Liver (tissue), 9 donors: ENCODE measurements around the gene DGKH. TPM values are rescaled to one million over a fixed set of nuclear protein-coding genes. Genes with fewer than 3 reads are reported as not detected.

Source experiments
- DNase-seq: peaks from one replicate; pipeline ENCODE4 v3.0.0-alpha.2; 2017; ENCODE audit warnings: low spot score
- H3K27ac ChIP-seq, 2 donors: one replicate each; pipeline ENCODE4 v1.7.0; 2013; ENCODE audit warnings: inconsistent platforms in 2 of 2, low read length in 2 of 2, control low read depth in 1 of 2, low read depth in 1 of 2, mild to moderate bottlenecking in 1 of 2
- H3K27me3 ChIP-seq, 4 donors: one replicate each; pipeline versions ENCODE4 v1.6.1 to v1.7.0; 2013; ENCODE audit warnings: low read length in 3 of 4, inconsistent platforms in 1 of 4, mild to moderate bottlenecking in 1 of 4, moderate library complexity in 1 of 4; ENCODE audit not compliant: control insufficient read depth in 4 of 4, insufficient read depth in 4 of 4
- H3K36me3 ChIP-seq, 4 donors: one replicate each; pipeline versions ENCODE4 v1.6.1 to v1.7.0; 2013; ENCODE audit warnings: low read length in 3 of 4, mild to moderate bottlenecking in 3 of 4, low read depth in 1 of 4, moderate library complexity in 1 of 4; ENCODE audit not compliant: control insufficient read depth in 4 of 4, insufficient read depth in 3 of 4
- H3K4me1 ChIP-seq, 4 donors: one replicate each; pipeline versions ENCODE4 v1.6.1 to v1.7.0; 2013; ENCODE audit warnings: low read length in 3 of 4, mild to moderate bottlenecking in 3 of 4, moderate library complexity in 1 of 4; ENCODE audit not compliant: control insufficient read depth in 4 of 4, insufficient read depth in 4 of 4
- H3K4me3 ChIP-seq, 3 donors: one replicate each; pipeline versions ENCODE4 v1.6.1 to v1.7.0; 2013; ENCODE audit warnings: low read length in 3 of 3, control low read depth in 1 of 3, low read depth in 1 of 3, mild to moderate bottlenecking in 1 of 3
- H3K9ac ChIP-seq, 2 donors: one replicate each; pipeline ENCODE4 v1.7.0; 2013; ENCODE audit warnings: low read length in 2 of 2, mild to moderate bottlenecking in 2 of 2, moderate library complexity in 2 of 2, control low read depth in 1 of 2, low read depth in 1 of 2
- H3K9me3 ChIP-seq, 4 donors: one replicate each; pipeline versions ENCODE4 v1.6.1 to v1.7.0; 2013; ENCODE audit warnings: low read length in 3 of 4; ENCODE audit not compliant: control insufficient read depth in 4 of 4
- ATF3 ChIP-seq: IDR thresholded peaks from 2 replicates; pipeline ENCODE4 v1.6.1; 2016; ENCODE audit warnings: antibody characterized with exemption
- CTCF ChIP-seq: fragments of 150-350 bp; IDR thresholded peaks from 2 replicates; pipeline ENCODE4 v1.5.1; 2017; ENCODE audit warnings: improper control_type of control experiment, low read depth, low read length; ENCODE audit not compliant: missing input control
- FOXA2 ChIP-seq: IDR thresholded peaks from 2 replicates; pipeline ENCODE4 v1.6.1; 2016; ENCODE audit warnings: antibody characterized with exemption
- GABPA ChIP-seq, 2 donors: IDR thresholded peaks in 1 of 2; conservative IDR thresholded peaks in 1 of 2; 2 replicates each; pipeline ENCODE4 v1.6.1; 2016; ENCODE audit warnings: antibody characterized with exemption in 2 of 2, mild to moderate bottlenecking in 1 of 2, moderate library complexity in 1 of 2
- HNF4A ChIP-seq, 2 donors: conservative IDR thresholded peaks; 2 replicates each; pipeline ENCODE4 v1.6.1; 2016; ENCODE audit warnings: antibody characterized with exemption in 2 of 2, mild to moderate bottlenecking in 2 of 2
- HNF4G ChIP-seq: IDR thresholded peaks from 2 replicates; pipeline ENCODE4 v1.6.1; 2016; ENCODE audit warnings: antibody characterized with exemption
- JUND ChIP-seq, 2 donors: IDR thresholded peaks; 2 replicates each; pipeline ENCODE4 v1.6.1; 2016; ENCODE audit warnings: antibody characterized with exemption in 2 of 2
- MAX ChIP-seq: IDR thresholded peaks from 2 replicates; pipeline ENCODE4 v1.6.1; 2016; ENCODE audit warnings: antibody characterized with exemption
- NR2F2 ChIP-seq: IDR thresholded peaks from 2 replicates; pipeline ENCODE4 v1.6.1; 2016; ENCODE audit warnings: antibody characterized with exemption
- RAD21 ChIP-seq, 2 donors: IDR thresholded peaks; 2 replicates each; pipeline ENCODE4 v1.6.1; 2016; ENCODE audit warnings: antibody characterized with exemption in 2 of 2, mild to moderate bottlenecking in 2 of 2
- REST ChIP-seq: IDR thresholded peaks from 2 replicates; pipeline ENCODE4 v1.6.1; 2016; ENCODE audit warnings: antibody characterized with exemption, mild to moderate bottlenecking
- RXRA ChIP-seq, 2 donors: IDR thresholded peaks; 2 replicates each; pipeline ENCODE4 v1.6.1; 2017 to 2018; ENCODE audit warnings: antibody characterized with exemption in 2 of 2, mild to moderate bottlenecking in 1 of 2
- SP1 ChIP-seq: IDR thresholded peaks from 2 replicates; pipeline ENCODE4 v1.6.1; 2018; ENCODE audit warnings: antibody characterized with exemption, mild to moderate bottlenecking
- TAF1 ChIP-seq: conservative IDR thresholded peaks from 2 replicates; pipeline ENCODE4 v1.6.1; 2016; ENCODE audit warnings: antibody characterized with exemption, mild to moderate bottlenecking
- YY1 ChIP-seq: IDR thresholded peaks from 2 replicates; pipeline ENCODE4 v1.6.1; 2016; ENCODE audit warnings: antibody characterized with exemption, mild to moderate bottlenecking
- ZBTB33 ChIP-seq: IDR thresholded peaks from 2 replicates; pipeline ENCODE4 v1.6.1; 2016; ENCODE audit warnings: antibody characterized with exemption
- WGBS: extraction: QIAGEN DNeasy Blood & Tissue Kit; methylation state at CpG from one replicate; pipeline ENCODE4 v1.1.7; 2013; 5-methylcytosine and 5-hydroxymethylcytosine counted together
- polyA plus RNA-seq, 2 donors: library from polyadenylated mRNA; stranded (reverse) in 1 of 2; unstranded in 1 of 2; fragments of 200-250 nt in 1 of 2; fragments of >200 nt in 1 of 2; fragmentation: Nextera tagmentation in 1 of 2; extraction: Ambion mirVana in 1 of 2; gene quantifications; one replicate each; pipeline versions ENCODE4 v1.2.1 to v1.2.3, GENCODE V29; 2013 to 2015
- total RNA-seq, 2 donors: library from RNA; depleted of rRNA; stranded (reverse); fragments of >200 nt; gene quantifications; one replicate each; pipeline ENCODE4 v1.2.3, GENCODE V29; 2014
- donor health status: healthy.
- donor health status: healthy.
- donor health status: healthy.
- donor health status: healthy.
- donor health status: healthy.

Gene DGKH
- total and polyA plus RNA-seq, 4 donors: 0.25 to 3.7 (median 0.97) TPM

GRCh38 chr13:42246541-42246940 lies 198.1 kb downstream of the DGKH start:
- 96% methylated on average over 8 of the region's 8 CpGs for WGBS
- Histone ChIP-seq H3K4me1 (no peaks in the 10 kb centered on the region), H3K36me3 (no peaks in the 10 kb centered on the region), H3K27ac (no peak overlapping the region), H3K9ac (no peak overlapping the region), H3K27me3 (no peaks in the 10 kb centered on the region), H3K4me3 (no peak overlapping the region), H3K9me3 (no peaks in the 10 kb centered on the region)
- no peak for DNase-seq
- TF ChIP-seq FOXA2 (no peak), NR2F2 (no peak), ZBTB33 (no peak), YY1 (no peak), MAX (no peak), REST (no peak), GABPA (IDR thresholded peaks at IDR 0.05 in 1 of 2, conservative IDR thresholded peaks at IDR 0.05 in 1 of 2) (no peak), SP1 (no peak), ATF3 (no peak), RAD21 (IDR thresholded peaks at IDR 0.05) (no peak), RXRA (IDR thresholded peaks at IDR 0.05) (no peak), HNF4G (no peak), JUND (IDR thresholded peaks at IDR 0.05) (no peak), HNF4A (conservative IDR thresholded peaks at IDR 0.05) (no peak)

- H3K9me3 ChIP-seq: no peaks in the 10 kb centered on the region
- H3K4me3 ChIP-seq: no peak overlapping the region
- DNase-seq: no peak
- H3K9ac ChIP-seq: no peak overlapping the region
- WGBS: 97% methylated on average over 2 of the region's 2 CpGs
- no peak overlapping the region for H3K27ac ChIP-seq
- H3K36me3 ChIP-seq: no peaks in the 10 kb centered on the region
- no peaks in the 10 kb centered on the region for H3K4me1 ChIP-seq
- no peaks in the 10 kb centered on the region for H3K27me3 ChIP-seq
- no peak for TF ChIP-seq TAF1
Measured at GRCh38 chr13:42247883-42248282, 199.4 kb downstream of the DGKH start.

GRCh38 chr13:42255886-42256285 lies 207.4 kb downstream of the DGKH start:
- no peak overlapping the region for H3K27ac ChIP-seq
- TF ChIP-seq ZBTB33 (no peak), JUND (IDR thresholded peaks at IDR 0.05) (no peak), ATF3 (no peak), MAX (no peak), RXRA (IDR thresholded peaks at IDR 0.05) (no peak), HNF4A (conservative IDR thresholded peaks at IDR 0.05) (no peak), CTCF (no peak), GABPA (IDR thresholded peaks at IDR 0.05 in 1 of 2, conservative IDR thresholded peaks at IDR 0.05 in 1 of 2) (no peak)

More at GRCh38 chr13:42255886-42256285, 207.4 kb downstream of the DGKH start:
- Histone ChIP-seq H3K9me3 (no peaks in the 10 kb centered on the region), H3K36me3 (no peaks in the 10 kb centered on the region), H3K4me3 (no peak overlapping the region), H3K4me1 (no peaks in the 10 kb centered on the region), H3K27me3 (no peaks in the 10 kb centered on the region), H3K9ac (no peak overlapping the region)
- DNase-seq: no peak
- 73% methylated on average over 5 of the region's 5 CpGs for WGBS
